SU-DHL-6 (cell line): ENCODE measurements around the gene CDK3.

ENCODE experiments used
- H2AFZ ChIP-seq: fragments of 200-600 bp; sonication (generic); 2 replicates; pipeline ENCODE4 v1.6.1; 2014; ENCODE audit warnings: low read depth, mild to moderate bottlenecking, moderate library complexity, mixed read lengths, antibody characterized with exemption, low read length; ENCODE audit not compliant: severe bottlenecking
- H3F3A ChIP-seq: fragments of 200-600 bp; shearing (Covaris generic); 2 replicates; pipeline ENCODE4 v1.6.0; 2016; ENCODE audit warnings: antibody characterized with exemption, mild to moderate bottlenecking; ENCODE audit not compliant: insufficient read depth
- H3K27ac ChIP-seq: fragments of 200-600 bp; sonication (generic); 2 replicates; pipeline ENCODE4 v1.5.1; 2016; ENCODE audit warnings: low read depth, mild to moderate bottlenecking, low read length, moderate library complexity, mixed read lengths
- H3K27me3 ChIP-seq: fragments of 200-600 bp; sonication (generic), shearing (Covaris generic); 2 replicates; pipeline ENCODE4 v1.6.0; 2014; ENCODE audit warnings: mild to moderate bottlenecking, low read length
- H3K36me3 ChIP-seq: fragments of 200-600 bp; sonication (generic); 2 replicates; pipeline ENCODE4 v1.6.1; 2014; ENCODE audit warnings: mild to moderate bottlenecking, low read length, mixed read lengths
- H3K4me2 ChIP-seq: fragments of 300-600, 200-600 bp; shearing (Covaris generic), sonication (generic); 2 replicates; pipeline ENCODE4 v1.6.0; 2014; ENCODE audit warnings: low read length, low read depth, mild to moderate bottlenecking; ENCODE audit not compliant: poor library complexity, severe bottlenecking
- H3K4me3 ChIP-seq: fragments of 200-600 bp; sonication (generic); 2 replicates; pipeline ENCODE4 v1.5.1; 2014; ENCODE audit warnings: antibody characterized with exemption, low read length, mild to moderate bottlenecking, mixed read lengths; ENCODE audit not compliant: insufficient read depth, poor library complexity, severe bottlenecking
- H3K79me2 ChIP-seq: fragments of 200-600 bp; sonication (generic); 2 replicates; pipeline ENCODE4 v1.6.1; 2014; ENCODE audit warnings: mild to moderate bottlenecking, low read length, moderate library complexity; ENCODE audit not compliant: insufficient read depth
- H3K9ac ChIP-seq: fragments of 200-600 bp; sonication (generic); 2 replicates; pipeline ENCODE4 v1.7.0; 2014; ENCODE audit warnings: mild to moderate bottlenecking, low read length
- H3K9me2 ChIP-seq: fragments of 200-600 bp; sonication (generic); replicated peaks from 2 replicates; pipeline ENCODE4 v1.6.1; 2014; ENCODE audit warnings: low read length; ENCODE audit not compliant: insufficient read depth
- H3K9me3 ChIP-seq: fragments of 200-600 bp; sonication (generic); 2 replicates; pipeline ENCODE4 v1.6.1; 2014; ENCODE audit warnings: low read length, mixed read lengths; ENCODE audit not compliant: insufficient read depth
- H4K20me1 ChIP-seq: fragments of 200-600 bp; sonication (generic); 2 replicates; pipeline ENCODE4 v1.6.1; 2014; ENCODE audit warnings: low read depth, mild to moderate bottlenecking, antibody characterized with exemption, low read length, moderate library complexity, mixed read lengths
- CTCF ChIP-seq: fragments of 200-600 bp; sonication (generic); IDR thresholded peaks from one replicate; pipeline ENCODE4 v1.5.1; 2017; ENCODE audit warnings: antibody characterized with exemption, mild to moderate bottlenecking, low read length, moderate library complexity; ENCODE audit not compliant: insufficient read depth, poor library complexity, severe bottlenecking
- EZH2phosphoT487 ChIP-seq: fragments of 200-600 bp; sonication (generic), shearing (Covaris generic); conservative IDR thresholded peaks from 2 replicates; pipeline ENCODE4 v1.6.1; 2018; ENCODE audit warnings: mild to moderate bottlenecking, antibody characterized with exemption, low read length, moderate library complexity, mixed read lengths

CDK3 gene

GRCh38 chr17:76033139-76033538 lies 32.5 kb downstream of the CDK3 start:
- H3K9ac ChIP-seq, result no peak overlapping the region

GRCh38 chr17:76034428-76035350 lies 34.0 kb downstream of the CDK3 start:
- Histone ChIP-seq H3F3A (no peaks in the 10 kb centered on the region), H3K4me2 (no peak overlapping the region), H3K27me3 (no peaks in the 10 kb centered on the region), H2AFZ (no peak overlapping the region), H3K4me3 (no peak overlapping the region), H3K9me3 (no peaks in the 10 kb centered on the region), H3K27ac (no peak overlapping the region), H3K79me2 (no peaks in the 10 kb centered on the region), H4K20me1 (no peaks in the 10 kb centered on the region), H3K9ac (no peak overlapping the region), H3K9me2 (no peaks in the 10 kb centered on the region), H3K36me3 (peaks cover 4% of the 10 kb centered on the region; the same call in 1 of the 2 replicates)
- TF ChIP-seq CTCF (no peak), EZH2phosphoT487 (no peak)

More at GRCh38 chr17:76033139-76033538, 32.5 kb downstream of the CDK3 start:
- TF ChIP-seq CTCF (no peak), EZH2phosphoT487 (no peak)
- Histone ChIP-seq H3K9me2 (no peaks in the 10 kb centered on the region), H3K36me3 (no peaks in the 10 kb centered on the region), H3K4me3 (no peak overlapping the region), H3K4me2 (no peak overlapping the region), H3K79me2 (no peaks in the 10 kb centered on the region), H3F3A (no peaks in the 10 kb centered on the region), H3K27ac (no peak overlapping the region), H2AFZ (no peak overlapping the region), H4K20me1 (no peaks in the 10 kb centered on the region), H3K27me3 (no peaks in the 10 kb centered on the region), H3K9me3 (no peaks in the 10 kb centered on the region)

- H3K27ac ChIP-seq, result no peak overlapping the region
- no peak overlapping the region for H3K4me2 ChIP-seq
- TF ChIP-seq CTCF (no peak), EZH2phosphoT487 (no peak)
- no peaks in the 10 kb centered on the region for H3K9me3 ChIP-seq
- H3K36me3 ChIP-seq, result peaks cover 4% of the 10 kb centered on the region; the same call in 1 of the 2 replicates
- H3K79me2 ChIP-seq, result no peaks in the 10 kb centered on the region
- H4K20me1 ChIP-seq, result no peaks in the 10 kb centered on the region
- no peaks in the 10 kb centered on the region for H3K27me3 ChIP-seq
- H3K9ac ChIP-seq, result no peak overlapping the region
- H3K9me2 ChIP-seq, result no peaks in the 10 kb centered on the region
- H3F3A ChIP-seq, result no peaks in the 10 kb centered on the region
- no peak overlapping the region for H3K4me3 ChIP-seq
- no peak overlapping the region for H2AFZ ChIP-seq
Measured at GRCh38 chr17:76036497-76037261, 36.0 kb downstream of the CDK3 start.
